HG03108 (cell line): ENCODE data around the gene CSRP3.

Experiments
- ATAC-seq: cut with Tn5 transposase; IDR thresholded peaks from one replicate; pipeline ENCODE4 v1.9.1; 2021; ENCODE audit warnings: moderate library complexity; ENCODE audit not compliant: unreplicated experiment

CSRP3 gene

GRCh38 chr11:19191530-19192169 is 10.1 kb downstream of the CSRP3 start:
- no peak for ATAC-seq

GRCh38 chr11:19187833-19188258 is 13.9 kb downstream of the CSRP3 start:
- no peak for ATAC-seq

- ATAC-seq = no peak
Measured at GRCh38 chr11:19187114-19187832, 14.5 kb downstream of the CSRP3 start.

- ATAC-seq = no peak
Measured at GRCh38 chr11:19185516-19186052, 16.2 kb downstream of the CSRP3 start.

- ATAC-seq = no peak
Measured at GRCh38 chr11:19185036-19185435, 16.7 kb downstream of the CSRP3 start.

- ATAC-seq = no peak
Measured at GRCh38 chr11:19183646-19184045, 18.1 kb downstream of the CSRP3 start.

GRCh38 chr11:19181531-19182261 is 20.1 kb downstream of the CSRP3 start:
- no peak for ATAC-seq

GRCh38 chr11:19176629-19177186 is 25.1 kb downstream of the CSRP3 start:
- no peak for ATAC-seq

GRCh38 chr11:19173964-19174638 is 27.7 kb downstream of the CSRP3 start:
- ATAC-seq = no peak

- ATAC-seq = no peak
Measured at GRCh38 chr11:19173004-19173689, 28.6 kb downstream of the CSRP3 start.

- no peak for ATAC-seq
Measured at GRCh38 chr11:19168090-19168489, 33.7 kb downstream of the CSRP3 start.

GRCh38 chr11:19164881-19165280 is 36.9 kb downstream of the CSRP3 start:
- no peak for ATAC-seq

- ATAC-seq = no peak
Measured at GRCh38 chr11:19164230-19164855, 37.4 kb downstream of the CSRP3 start.

- ATAC-seq = no peak
Measured at GRCh38 chr11:19163617-19164016, 38.2 kb downstream of the CSRP3 start.

- ATAC-seq = no peak
Measured at GRCh38 chr11:19162951-19163505, 38.8 kb downstream of the CSRP3 start.

- ATAC-seq = no peak
Measured at GRCh38 chr11:19161651-19162050, 40.1 kb downstream of the CSRP3 start.

GRCh38 chr11:19160847-19161246 is 40.9 kb downstream of the CSRP3 start:
- no peak for ATAC-seq

GRCh38 chr11:19156892-19157291 is 44.9 kb downstream of the CSRP3 start:
- ATAC-seq = no peak

GRCh38 chr11:19145319-19145718 is 56.5 kb downstream of the CSRP3 start:
- ATAC-seq = no peak
